IMR-90 (cell line): ENCODE measurements around the gene TCF7L2. TPM values are rescaled to one million over a fixed set of nuclear protein-coding genes. Genes with fewer than 3 reads are reported as not detected.

Experiments
- ATAC-seq: fragments of 200-7000 bp; cut with Tn5 transposase; 2 replicates; pipeline ENCODE4 v1.9.1; 2020; ENCODE audit warnings: low read depth, mild to moderate bottlenecking, moderate library complexity
- BruUV-seq: library from RNA; stranded (reverse); fragments of 400-500 nt; replicated peaks from 2 replicates; lab custom pipeline; 2021; lab: Mats Ljungman, UMichigan
- CTCF ChIA-PET: fragments of 300-600 bp; formaldehyde crosslinking; extraction: SDS; loops from one replicate; lab custom pipeline; 2021; ENCODE audit warnings: antibody characterized with exemption; lab: Yijun Ruan, JAX
- POLR2A ChIA-PET: fragments of 300-600 bp; sonication (Branson Sonifier 250); formaldehyde crosslinking; loops from one replicate; lab custom pipeline; 2022; ENCODE audit warnings: antibody characterized with exemption; ENCODE audit not compliant: unreplicated experiment; lab: Charles Lee
- DNase-seq: peaks from one replicate; pipeline ENCODE4 v3.0.0; 2013
- H2AFZ ChIP-seq: replicated peaks from 2 replicates; pipeline ENCODE3; 2013; ENCODE audit warnings: low read length, mild to moderate bottlenecking; ENCODE audit not compliant: poor library complexity
- H2AK5ac ChIP-seq: 2 replicates; pipeline ENCODE4 v1.6.1; 2013; ENCODE audit warnings: low read depth, low read length, inconsistent platforms
- H2AK9ac ChIP-seq: replicated peaks from 2 replicates; pipeline ENCODE3; 2013; ENCODE audit warnings: mild to moderate bottlenecking, low read depth, low read length, moderate library complexity; ENCODE audit not compliant: poor library complexity
- H2BK120ac ChIP-seq: 2 replicates; pipeline ENCODE4 v1.6.1; 2013; ENCODE audit warnings: low read depth, low read length, inconsistent platforms
- H2BK15ac ChIP-seq: 3 replicates; pipeline ENCODE4 v1.6.1; 2013; ENCODE audit warnings: low read depth, low read length, inconsistent platforms
- H2BK20ac ChIP-seq: 2 replicates; pipeline ENCODE4 v1.6.1; 2013; ENCODE audit warnings: low read depth, mild to moderate bottlenecking, inconsistent platforms, low read length, moderate library complexity
- H2BK5ac ChIP-seq: 2 replicates; pipeline ENCODE4 v1.6.1; 2013; ENCODE audit warnings: mild to moderate bottlenecking, low read depth, low read length, inconsistent platforms; ENCODE audit not compliant: poor library complexity, severe bottlenecking
- H3K14ac ChIP-seq: replicated peaks from 2 replicates; pipeline ENCODE4 v1.6.1; 2013; ENCODE audit warnings: low read depth, low read length, inconsistent platforms
- H3K18ac ChIP-seq: 2 replicates; pipeline ENCODE4 v1.6.1; 2013; ENCODE audit warnings: low read depth, low read length, control low read depth
- H3K23ac ChIP-seq: 2 replicates; pipeline ENCODE4 v1.6.1; 2013; ENCODE audit warnings: low read depth, low read length, inconsistent platforms
- H3K27ac ChIP-seq: 2 replicates; pipeline ENCODE4 v1.5.1; 2013; ENCODE audit warnings: mild to moderate bottlenecking, control low read depth, low read length; ENCODE audit not compliant: insufficient read depth
- H3K27me3 ChIP-seq: 2 replicates; pipeline ENCODE4 v1.6.1; 2013; ENCODE audit warnings: low read length; ENCODE audit not compliant: control insufficient read depth, insufficient read depth
- H3K36me3 ChIP-seq: 2 replicates; pipeline ENCODE4 v1.6.1; 2013; ENCODE audit warnings: low read length, mixed read lengths; ENCODE audit not compliant: control insufficient read depth, insufficient read depth
- H3K4ac ChIP-seq: 2 replicates; pipeline ENCODE4 v1.6.1; 2013; ENCODE audit warnings: low read depth, low read length, inconsistent platforms
- H3K4me1 ChIP-seq: 2 replicates; pipeline ENCODE4 v1.6.1; 2013; ENCODE audit warnings: low read length, mixed read lengths; ENCODE audit not compliant: control insufficient read depth, insufficient read depth
- H3K4me2 ChIP-seq: 2 replicates; pipeline ENCODE4 v1.6.1; 2013; ENCODE audit warnings: low read depth, mild to moderate bottlenecking, control low read depth, low read length, moderate library complexity
- H3K4me3 ChIP-seq: 2 replicates; pipeline ENCODE4 v1.5.1; 2013; ENCODE audit warnings: low read depth, mild to moderate bottlenecking, control low read depth, low read length, moderate library complexity; ENCODE audit not compliant: insufficient read depth
- H3K56ac ChIP-seq: 2 replicates; pipeline ENCODE4 v1.6.1; 2013; ENCODE audit warnings: low read length, inconsistent platforms; ENCODE audit not compliant: insufficient read depth; ENCODE audit errors: extremely low read depth
- H3K79me1 ChIP-seq, 2 experiments: 2 replicates each; pipeline ENCODE4 v1.6.1; 2013; ENCODE audit warnings: low read length in 2 of 2, inconsistent platforms in 1 of 2, low read depth in 1 of 2
- H3K9ac ChIP-seq: 2 replicates; pipeline ENCODE4 v1.6.1; 2013; ENCODE audit warnings: low read depth, low read length, control low read depth
- H3K9me1 ChIP-seq: 2 replicates; pipeline ENCODE4 v1.6.1; 2013; ENCODE audit warnings: low read length, inconsistent platforms; ENCODE audit not compliant: insufficient read depth
- H3K9me3 ChIP-seq: 2 replicates; pipeline ENCODE4 v1.6.1; 2013; ENCODE audit warnings: low read length; ENCODE audit not compliant: control insufficient read depth, insufficient read depth
- H4K20me1 ChIP-seq: 2 replicates; pipeline ENCODE4 v1.6.1; 2013; ENCODE audit warnings: low read length, inconsistent platforms; ENCODE audit not compliant: insufficient read depth
- H4K5ac ChIP-seq: 2 replicates; pipeline ENCODE4 v1.6.1; 2013; ENCODE audit warnings: mild to moderate bottlenecking, low read depth, low read length, control low read depth
- H4K8ac ChIP-seq, 2 experiments: 2 replicates each; pipeline ENCODE4 v1.6.1; 2013; ENCODE audit warnings: low read depth in 2 of 2, low read length in 2 of 2, control low read depth in 1 of 2, inconsistent platforms in 1 of 2
- H4K91ac ChIP-seq: 2 replicates; pipeline ENCODE4 v1.6.1; 2013; ENCODE audit warnings: low read depth, low read length, inconsistent platforms; ENCODE audit not compliant: insufficient read depth
- CEBPB ChIP-seq: IDR thresholded peaks from 2 replicates; pipeline ENCODE4 v1.6.1; 2012; ENCODE audit warnings: low read depth, low read length, improper control_type of control experiment
- CHD1 ChIP-seq: IDR thresholded peaks from 2 replicates; pipeline ENCODE4 v1.6.1; 2012; ENCODE audit warnings: low read depth, low read length, improper control_type of control experiment
- CTCF ChIP-seq: conservative IDR thresholded peaks from 2 replicates; pipeline ENCODE4 v1.5.1; 2012; ENCODE audit warnings: mild to moderate bottlenecking, low read depth, low read length, improper control_type of control experiment
- ELK1 ChIP-seq: fragments of 150-350 bp; IDR thresholded peaks from 2 replicates; pipeline ENCODE4 v1.6.1; 2016; ENCODE audit warnings: low read depth, mild to moderate bottlenecking, low read length, moderate library complexity, borderline replicate concordance
- MAFK ChIP-seq: IDR thresholded peaks from 2 replicates; pipeline ENCODE4 v1.6.1; 2012; ENCODE audit warnings: low read depth, low read length, improper control_type of control experiment
- NFE2L2 ChIP-seq: fragments of 150-350 bp; IDR thresholded peaks from 2 replicates; pipeline ENCODE4 v1.6.1; 2016; ENCODE audit warnings: low read depth, mild to moderate bottlenecking, low read length
- RCOR1 ChIP-seq: IDR thresholded peaks from 2 replicates; pipeline ENCODE4 v1.6.1; 2012; ENCODE audit warnings: mild to moderate bottlenecking, low read length, improper control_type of control experiment; ENCODE audit not compliant: insufficient replicate concordance
- SMC3 ChIP-seq: fragments of 150-350 bp; IDR thresholded peaks from 2 replicates; pipeline ENCODE4 v1.6.1; 2016; ENCODE audit warnings: low read depth, mild to moderate bottlenecking, antibody characterized with exemption, low read length, moderate library complexity
- USF2 ChIP-seq: fragments of 150-350 bp; IDR thresholded peaks from 2 replicates; pipeline ENCODE4 v1.6.1; 2017; ENCODE audit warnings: mild to moderate bottlenecking, antibody characterized with exemption, low read length, low read depth
- WGBS, 2 experiments: methylation state at CpG; one replicate each; pipeline versions ENCODE4 v1.1.5 to v1.1.7; 2013; ENCODE audit warnings: missing lambda C conversion rate in 2 of 2; ENCODE audit not compliant: insufficient read length in 1 of 2; ENCODE audit errors: extremely low coverage in 2 of 2; 5-methylcytosine and 5-hydroxymethylcytosine counted together
- dilution Hi-C: fragments of 300-500 bp; cut with HindIII; formaldehyde crosslinking; loops from one replicate; pipeline ENCODE4 v1.14.3; 2018; ENCODE audit warnings: low sequenced_read_pairs; ENCODE audit not compliant: unreplicated experiment
- in situ Hi-C: fragments of 300-500 bp; cut with MboI; formaldehyde crosslinking; loops from 3 replicates; pipeline ENCODE4 v1.14.3; 2019; ENCODE audit warnings: low sequenced_read_pairs, inconsistent platforms, mixed read lengths
- intact Hi-C: fragments of 100-400 bp; cut with micrococcal nuclease; formaldehyde crosslinking; loops from 2 replicates; pipeline ENCODE4 v1.10.0; 2022
- polyA plus RNA-seq, 3 experiments: library from polyadenylated mRNA; depleted of rRNA; stranded (reverse); fragments of >200 nt; gene quantifications; 2 replicates each; pipeline ENCODE4 v1.2.3, GENCODE V29; 2012; ENCODE audit warnings: low replicate concordance in 1 of 3
- total RNA-seq: library from RNA; depleted of rRNA; stranded (reverse); fragments of >200 nt; gene quantifications from 2 replicates; pipeline ENCODE4 v1.2.3, GENCODE V29; 2012

The TCF7L2 gene
- total and polyA plus RNA-seq, 2 of the 4 experiments (the other 2 are of a cell fraction), result 1.3 to 12.2 TPM

GRCh38 chr10:112946649-112947048 is 3.4 kb upstream of the TCF7L2 start:
- H3K27me3 ChIP-seq, result no peaks in the 10 kb centered on the region
- H3K79me1 ChIP-seq, result no peaks in the 10 kb centered on the region
- ATAC-seq, result no peak
- TF ChIP-seq NFE2L2 (no peak), CEBPB (no peak), ELK1 (no peak), USF2 (no peak), SMC3 (no peak), MAFK (no peak), CTCF (no peak), CHD1 (no peak), RCOR1 (no peak)
- ChIA-PET POLR2A (no interaction called here), CTCF (no interaction called here)
- H2BK120ac ChIP-seq, result no peak overlapping the region
- no peak overlapping the region for H3K14ac ChIP-seq
- no peak overlapping the region for H4K5ac ChIP-seq
- WGBS, 2 experiments, result no CpG with 5 or more reads among the region's 3 CpGs
- no peak overlapping the region for H3K4ac ChIP-seq
- no peak overlapping the region for H3K9ac ChIP-seq
- peaks cover 2% of the 10 kb centered on the region; the same call in 1 of the 2 replicates for H3K4me1 ChIP-seq
- H3K4me3 ChIP-seq, result no peak overlapping the region
- no peak overlapping the region for H3K56ac ChIP-seq
- H3K27ac ChIP-seq, result no peak overlapping the region
- peak overlapping the region; percentile 31 for H2AK9ac ChIP-seq
- H4K20me1 ChIP-seq, result no peaks in the 10 kb centered on the region
- no peaks in the 10 kb centered on the region for H3K9me3 ChIP-seq
- H2AFZ ChIP-seq, result no peak overlapping the region
- no peaks in the 10 kb centered on the region for H3K36me3 ChIP-seq
- no peak overlapping the region for H4K91ac ChIP-seq
- no peaks in the 10 kb centered on the region for H3K9me1 ChIP-seq
- DNase-seq, result no peak
- intact Hi-C loops (no loop called here), dilution Hi-C loops (no loop called here), in situ Hi-C loops (no loop called here)
- H2AK5ac ChIP-seq, result no peak overlapping the region
- H3K18ac ChIP-seq, result no peak overlapping the region
- no peak overlapping the region for H3K4me2 ChIP-seq
- no peak overlapping the region for H2BK15ac ChIP-seq
- H2BK20ac ChIP-seq, result no peak overlapping the region
- no TSS peak for BruUV-seq
- H3K23ac ChIP-seq, result no peak overlapping the region
- H2BK5ac ChIP-seq, result no peak overlapping the region
- H4K8ac ChIP-seq, result no peak overlapping the region
